Measurements from ENCODE around the gene PDE9A.

PDE9A gene

DNA sequence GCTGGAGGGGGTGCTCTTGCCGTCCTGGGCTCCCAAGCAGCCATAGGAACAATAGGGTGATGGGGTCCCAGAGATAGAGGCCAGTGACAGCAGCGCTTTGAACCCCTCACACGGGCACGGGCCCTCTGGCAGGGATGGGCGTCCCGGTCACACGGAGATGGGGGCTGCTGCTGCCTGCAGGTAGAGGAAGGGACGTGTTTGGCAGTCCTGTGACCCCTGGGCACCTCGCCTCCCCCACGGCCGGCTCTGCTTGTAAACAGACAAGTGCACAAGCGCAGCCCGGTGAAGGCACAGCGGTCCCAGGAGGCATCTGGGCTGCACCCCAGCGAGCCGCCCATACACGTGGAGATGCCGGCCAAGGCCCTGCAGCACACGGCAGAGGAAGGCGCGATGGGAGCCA lies 36.5 kb upstream of the PDE9A start:
- Histone ChIP-seq H2AFZ (ENCODE audit: low read depth, low read length) (no peak overlapping the region), H3K9me3 (ENCODE audit: low read length) (peaks cover 3% of the 10 kb centered on the region), H3K4me1 (ENCODE audit: insufficient read depth, low read length) (peaks cover 5% of the 10 kb centered on the region), H3K4me3 (ENCODE audit: low read length) (no peak overlapping the region), H3K27me3 (ENCODE audit: insufficient read depth, low read length) (no peaks in the 10 kb centered on the region), H3K36me3 (ENCODE audit: insufficient read depth, low read length) (no peaks in the 10 kb centered on the region)

DNA sequence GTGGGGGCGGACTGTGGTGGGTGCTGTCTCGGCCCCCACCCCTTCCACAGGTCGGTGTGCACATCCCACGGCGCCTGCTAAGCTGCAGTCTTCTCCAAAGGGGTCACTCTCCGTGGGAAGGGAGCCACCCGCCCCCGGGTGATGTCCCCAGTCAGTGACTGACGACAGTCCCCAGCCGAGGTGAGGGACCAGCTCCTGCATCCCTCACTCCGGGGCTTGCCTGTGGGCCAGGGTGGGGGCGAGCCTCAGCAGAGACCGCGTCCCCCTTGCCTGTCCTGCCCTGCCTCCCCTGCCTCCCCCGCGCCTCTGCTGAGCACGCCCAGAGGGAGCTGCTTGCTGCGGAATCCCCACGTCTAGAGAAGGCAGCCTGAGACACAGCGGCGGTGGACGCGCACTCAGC lies 35.9 kb upstream of the PDE9A start:
- Histone ChIP-seq H3K4me3 (ENCODE audit: low read length) (no peak overlapping the region), H3K9me3 (ENCODE audit: low read length) (peaks cover 3% of the 10 kb centered on the region), H2AFZ (ENCODE audit: low read depth, low read length) (no peak overlapping the region), H3K27me3 (ENCODE audit: insufficient read depth, low read length) (peaks cover 3% of the 10 kb centered on the region), H3K4me1 (ENCODE audit: insufficient read depth, low read length) (peaks cover 10% of the 10 kb centered on the region), H3K36me3 (ENCODE audit: insufficient read depth, low read length) (no peaks in the 10 kb centered on the region)

DNA sequence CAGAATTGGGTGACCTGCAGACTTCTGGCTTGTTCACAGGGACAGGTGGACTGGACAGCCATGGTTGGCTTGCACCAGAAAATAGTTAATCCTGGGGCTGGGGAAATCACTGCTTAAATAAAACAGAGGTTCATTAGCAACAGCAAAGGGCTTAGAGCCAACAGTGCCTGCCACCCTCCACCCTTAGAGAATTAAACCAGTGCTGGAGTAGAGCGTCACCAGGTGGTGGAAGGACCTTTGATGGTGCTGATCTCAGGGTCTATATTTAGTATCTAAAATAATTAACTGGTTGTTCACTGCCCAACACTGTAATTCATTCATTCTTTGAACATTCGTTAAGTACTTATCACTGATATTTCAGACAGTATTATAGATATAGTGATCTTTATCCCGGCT lies 34.7 kb upstream of the PDE9A start:
- Histone ChIP-seq H3K27me3 (ENCODE audit: insufficient read depth, low read length) (peaks cover 3% of the 10 kb centered on the region), H3K4me3 (ENCODE audit: low read length) (no peak overlapping the region), H3K36me3 (ENCODE audit: insufficient read depth, low read length) (no peaks in the 10 kb centered on the region), H3K9me3 (ENCODE audit: low read length) (peaks cover 3% of the 10 kb centered on the region), H3K4me1 (ENCODE audit: insufficient read depth, low read length) (peaks cover 10% of the 10 kb centered on the region), H2AFZ (ENCODE audit: low read depth, low read length) (no peak overlapping the region)

DNA sequence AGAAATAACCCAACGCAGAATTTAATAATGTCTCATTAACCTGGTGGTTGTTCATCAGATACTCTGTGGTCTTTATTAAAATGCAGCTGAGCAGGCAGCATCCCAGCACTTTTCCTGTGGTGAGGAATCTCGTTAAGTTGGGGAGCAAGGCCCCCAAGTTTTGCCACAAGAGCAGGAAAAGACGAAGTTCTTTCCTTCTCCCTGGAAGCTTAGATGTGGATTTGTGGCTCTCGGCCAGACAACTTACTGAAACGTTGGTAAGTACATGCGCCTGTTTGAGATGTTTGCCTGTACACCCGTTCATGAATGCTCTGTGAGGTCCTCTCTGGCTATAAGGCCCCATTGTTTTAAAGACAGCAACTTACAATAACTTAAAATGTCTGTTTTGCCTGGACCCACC lies 34.3 kb upstream of the PDE9A start:
- H3K9me3 ChIP-seq (ENCODE audit: low read length): peaks cover 3% of the 10 kb centered on the region
- H3K4me1 ChIP-seq (ENCODE audit: insufficient read depth, low read length): peaks cover 10% of the 10 kb centered on the region
- H2AFZ ChIP-seq (ENCODE audit: low read depth, low read length): no peak overlapping the region
- no peak overlapping the region for H3K4me3 ChIP-seq (ENCODE audit: low read length)
- H3K36me3 ChIP-seq (ENCODE audit: insufficient read depth, low read length): no peaks in the 10 kb centered on the region
- peaks cover 3% of the 10 kb centered on the region for H3K27me3 ChIP-seq (ENCODE audit: insufficient read depth, low read length)

DNA sequence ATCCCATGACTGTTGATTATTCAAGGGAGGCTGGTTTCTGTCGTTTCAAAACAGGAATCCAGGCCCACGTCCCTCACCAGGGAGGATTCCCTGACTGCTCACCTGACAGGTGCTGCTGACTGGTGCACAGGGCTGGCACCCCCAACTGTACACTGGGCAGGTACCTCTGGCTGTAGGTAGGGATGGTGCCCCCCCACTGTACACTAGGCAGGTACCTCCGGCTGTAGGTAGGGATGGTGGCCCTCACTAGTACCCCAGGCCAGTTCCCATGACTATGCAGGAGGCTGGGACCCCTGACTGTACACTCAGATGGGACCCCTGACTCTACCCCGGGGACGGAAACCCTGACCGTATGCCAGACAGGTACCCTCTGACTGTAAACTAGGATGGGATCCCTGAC lies 33.6 kb upstream of the PDE9A start:
- H3K9me3 ChIP-seq (ENCODE audit: low read length): peaks cover 3% of the 10 kb centered on the region
- no peak overlapping the region for H2AFZ ChIP-seq (ENCODE audit: low read depth, low read length)
- peaks cover 10% of the 10 kb centered on the region for H3K4me1 ChIP-seq (ENCODE audit: insufficient read depth, low read length)
- no peaks in the 10 kb centered on the region for H3K36me3 ChIP-seq (ENCODE audit: insufficient read depth, low read length)
- H3K4me3 ChIP-seq (ENCODE audit: low read length): no peak overlapping the region
- peaks cover 3% of the 10 kb centered on the region for H3K27me3 ChIP-seq (ENCODE audit: insufficient read depth, low read length)

DNA sequence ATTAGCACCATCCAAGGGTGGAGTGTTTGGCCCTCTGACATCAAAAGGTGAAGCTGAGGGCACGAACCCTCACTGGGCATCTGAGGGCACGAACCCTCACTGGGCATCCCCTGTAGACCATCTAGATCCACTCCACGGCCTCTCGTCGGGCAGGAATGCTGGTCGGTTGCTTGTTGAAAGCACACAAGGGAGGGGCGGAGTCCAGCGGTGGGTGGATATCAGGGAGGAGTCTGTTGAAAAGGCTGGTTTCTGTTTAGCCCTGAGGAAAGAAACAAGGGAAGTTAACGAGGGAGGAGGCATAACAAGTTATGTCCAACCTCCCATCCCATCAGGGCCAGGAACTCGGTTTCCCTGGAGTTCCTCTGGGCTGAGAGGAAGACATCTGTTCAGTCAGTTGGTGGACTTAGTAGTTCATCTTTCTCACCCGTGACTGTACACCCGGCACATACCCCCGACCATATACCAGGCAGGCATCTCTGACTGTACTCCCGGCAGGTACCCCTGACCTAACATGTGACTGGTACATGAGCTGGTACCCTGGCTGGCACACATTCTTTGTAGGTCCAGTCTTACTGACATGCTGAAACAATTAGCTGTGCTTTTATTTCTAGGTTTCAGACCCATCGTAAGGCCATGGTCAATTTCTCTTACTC lies 32.1 kb upstream of the PDE9A start:
- H2AFZ ChIP-seq (ENCODE audit: low read depth, low read length): no peak overlapping the region
- no peak overlapping the region for H3K4me3 ChIP-seq (ENCODE audit: low read length)
- no peaks in the 10 kb centered on the region for H3K36me3 ChIP-seq (ENCODE audit: insufficient read depth, low read length)
- H3K4me1 ChIP-seq (ENCODE audit: insufficient read depth, low read length): peaks cover 10% of the 10 kb centered on the region
- peaks cover 9% of the 10 kb centered on the region for H3K27me3 ChIP-seq (ENCODE audit: insufficient read depth, low read length)
- peaks cover 3% of the 10 kb centered on the region for H3K9me3 ChIP-seq (ENCODE audit: low read length)

DNA sequence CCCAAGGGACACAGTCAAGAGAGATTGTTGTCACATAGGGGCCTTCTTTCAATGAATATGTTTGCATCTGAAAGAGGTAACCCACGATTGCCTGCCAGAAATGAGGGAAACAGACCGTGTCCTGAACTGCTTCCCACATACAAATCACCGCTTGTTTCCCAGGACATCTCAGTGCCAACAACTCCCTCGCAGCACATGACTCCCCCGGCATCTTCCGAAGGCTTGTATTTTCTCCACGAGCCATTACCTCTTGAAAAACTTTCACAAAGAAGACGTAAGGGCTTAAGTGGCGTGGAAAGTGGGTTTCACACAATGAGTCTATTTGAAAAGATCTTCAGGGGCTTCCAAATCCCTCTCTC lies 31.6 kb upstream of the PDE9A start:
- Histone ChIP-seq H3K36me3 (ENCODE audit: insufficient read depth, low read length) (no peaks in the 10 kb centered on the region), H3K27me3 (ENCODE audit: insufficient read depth, low read length) (peaks cover 9% of the 10 kb centered on the region), H3K4me3 (ENCODE audit: low read length) (no peak overlapping the region), H3K4me1 (ENCODE audit: insufficient read depth, low read length) (peaks cover 10% of the 10 kb centered on the region), H3K9me3 (ENCODE audit: low read length) (peaks cover 3% of the 10 kb centered on the region), H2AFZ (ENCODE audit: low read depth, low read length) (peak overlapping the region; percentile 2)

DNA sequence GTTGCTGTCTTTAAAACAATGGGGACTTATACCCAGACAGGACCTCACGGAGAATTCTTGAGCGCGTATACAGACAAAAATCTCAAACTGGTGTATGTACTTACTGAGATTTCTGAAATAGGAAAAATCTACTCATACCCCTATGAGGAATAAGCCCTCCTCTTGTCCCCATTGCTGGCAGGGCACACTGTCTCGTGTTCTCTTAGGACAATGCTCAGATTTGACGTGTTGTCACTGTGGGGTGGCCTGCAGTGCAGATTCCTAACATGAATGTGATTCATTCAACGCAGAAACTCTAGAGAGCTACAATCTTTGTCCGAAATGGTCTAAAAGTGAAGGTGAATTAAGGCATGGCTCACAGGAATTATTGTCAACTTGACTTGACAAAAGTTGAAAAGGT lies 31.1 kb upstream of the PDE9A start:
- peaks cover 10% of the 10 kb centered on the region for H3K4me1 ChIP-seq (ENCODE audit: insufficient read depth, low read length)
- no peaks in the 10 kb centered on the region for H3K36me3 ChIP-seq (ENCODE audit: insufficient read depth, low read length)
- no peak overlapping the region for H3K4me3 ChIP-seq (ENCODE audit: low read length)
- peaks cover 9% of the 10 kb centered on the region for H3K27me3 ChIP-seq (ENCODE audit: insufficient read depth, low read length)
- peaks cover 3% of the 10 kb centered on the region for H3K9me3 ChIP-seq (ENCODE audit: low read length)
- peak overlapping the region; percentile 2 for H2AFZ ChIP-seq (ENCODE audit: low read depth, low read length)

DNA sequence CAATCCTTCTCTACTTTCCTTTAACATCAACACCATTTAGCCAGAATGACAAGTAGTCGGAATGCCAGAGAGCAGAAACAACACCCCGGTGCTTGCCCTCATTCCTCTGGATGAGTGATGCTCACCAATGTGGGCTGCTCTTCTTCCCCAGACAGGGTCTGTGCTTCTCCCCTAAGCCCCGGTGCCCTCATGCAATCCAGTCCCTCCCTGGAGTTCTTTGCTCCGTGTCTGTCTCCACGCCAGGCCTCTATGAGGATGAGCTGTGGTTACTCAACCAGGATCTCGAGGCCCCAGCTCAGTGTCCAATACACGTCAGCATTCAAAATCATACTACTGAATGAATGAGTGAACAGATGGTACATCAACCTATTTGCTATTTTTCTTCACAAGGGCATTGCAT lies 29.7 kb upstream of the PDE9A start:
- Histone ChIP-seq H3K4me3 (ENCODE audit: low read length) (no peak overlapping the region), H3K27me3 (ENCODE audit: insufficient read depth, low read length) (peaks cover 12% of the 10 kb centered on the region), H2AFZ (ENCODE audit: low read depth, low read length) (no peak overlapping the region), H3K4me1 (ENCODE audit: insufficient read depth, low read length) (peaks cover 10% of the 10 kb centered on the region), H3K36me3 (ENCODE audit: insufficient read depth, low read length) (no peaks in the 10 kb centered on the region), H3K9me3 (ENCODE audit: low read length) (peaks cover 3% of the 10 kb centered on the region)

DNA sequence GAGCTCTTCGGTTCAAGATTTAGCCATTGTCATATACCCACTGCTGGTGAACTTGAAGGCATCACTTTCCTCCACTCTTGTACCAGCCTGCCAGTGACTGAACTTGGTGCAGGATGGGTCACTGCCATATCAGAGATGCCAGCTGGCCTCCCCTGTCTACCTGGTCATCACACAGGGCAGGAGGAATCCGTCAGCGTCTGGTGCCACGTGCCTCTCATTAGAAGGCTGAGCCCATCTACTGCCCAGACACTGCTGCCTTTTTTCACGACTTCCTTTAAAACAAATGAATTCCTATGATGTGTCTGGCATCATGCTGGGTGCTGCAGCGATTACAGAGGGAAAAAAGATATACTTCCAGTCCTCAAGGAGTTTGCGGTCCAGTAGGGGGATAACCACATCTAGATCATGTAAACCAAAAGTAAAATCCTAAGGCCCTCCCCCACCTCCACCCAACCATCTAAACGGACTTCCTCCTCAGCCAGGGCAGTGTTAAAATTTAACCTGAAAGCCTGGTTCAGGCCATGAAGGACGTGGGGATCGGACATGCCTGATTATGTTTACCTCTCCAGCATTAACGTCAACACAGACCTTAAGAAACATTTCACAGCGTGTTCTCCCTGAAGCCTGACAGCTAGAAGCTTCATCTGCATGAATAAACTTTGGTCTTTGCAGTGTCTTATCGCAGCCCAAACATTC lies 29.2 kb upstream of the PDE9A start:
- no peak overlapping the region for H3K4me3 ChIP-seq (ENCODE audit: low read length)
- H3K36me3 ChIP-seq (ENCODE audit: insufficient read depth, low read length): no peaks in the 10 kb centered on the region
- peaks cover 10% of the 10 kb centered on the region for H3K4me1 ChIP-seq (ENCODE audit: insufficient read depth, low read length)
- no peak overlapping the region for H2AFZ ChIP-seq (ENCODE audit: low read depth, low read length)
- H3K27me3 ChIP-seq (ENCODE audit: insufficient read depth, low read length): peaks cover 12% of the 10 kb centered on the region
- H3K9me3 ChIP-seq (ENCODE audit: low read length): peaks cover 3% of the 10 kb centered on the region

DNA sequence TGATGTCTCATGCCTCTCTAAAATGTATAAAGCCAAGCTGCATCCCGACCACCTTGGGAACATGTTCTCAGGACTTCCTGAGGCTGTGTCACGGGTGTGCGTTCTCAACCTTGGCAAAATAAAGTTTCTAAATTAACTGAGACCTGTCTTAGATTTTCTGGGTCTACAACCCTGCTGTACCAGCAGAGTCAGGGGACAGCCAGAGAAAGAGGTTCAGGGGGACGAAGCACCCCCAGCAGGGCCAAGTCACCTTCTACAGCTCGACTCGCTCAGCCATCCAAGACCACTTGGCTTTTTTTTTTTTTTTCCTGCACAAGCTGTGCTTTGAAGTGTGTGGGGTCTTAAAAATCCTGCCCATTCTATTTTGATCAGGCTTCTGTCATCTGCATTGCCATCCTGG lies 28.5 kb upstream of the PDE9A start:
- Histone ChIP-seq H3K36me3 (ENCODE audit: insufficient read depth, low read length) (no peaks in the 10 kb centered on the region), H3K4me1 (ENCODE audit: insufficient read depth, low read length) (peaks cover 10% of the 10 kb centered on the region), H3K27me3 (ENCODE audit: insufficient read depth, low read length) (peaks cover 12% of the 10 kb centered on the region), H2AFZ (ENCODE audit: low read depth, low read length) (no peak overlapping the region), H3K9me3 (ENCODE audit: low read length) (peaks cover under 1% of the 10 kb centered on the region), H3K4me3 (ENCODE audit: low read length) (no peak overlapping the region)

DNA sequence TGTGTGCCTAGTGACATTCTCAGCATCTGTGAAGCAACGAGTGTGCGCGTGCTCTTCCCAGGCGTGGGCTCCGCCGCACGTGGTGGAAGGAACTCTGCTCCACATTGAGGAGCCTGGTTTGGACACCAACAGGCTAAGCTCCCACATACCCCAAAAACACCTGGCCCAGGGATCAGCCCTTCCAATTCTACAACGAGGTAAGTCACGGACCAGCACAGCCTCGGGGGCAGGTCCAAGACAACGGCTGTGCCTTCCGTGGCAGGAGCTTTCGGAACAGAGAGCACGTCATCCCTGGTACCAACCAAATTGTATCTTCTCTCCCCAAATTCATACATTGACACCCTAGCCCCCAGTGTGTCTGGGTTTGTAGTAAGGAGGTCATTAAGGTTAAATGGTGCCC lies 27.2 kb upstream of the PDE9A start:
- no peaks in the 10 kb centered on the region for H3K9me3 ChIP-seq (ENCODE audit: low read length)
- H3K4me3 ChIP-seq (ENCODE audit: low read length): no peak overlapping the region
- no peaks in the 10 kb centered on the region for H3K36me3 ChIP-seq (ENCODE audit: insufficient read depth, low read length)
- peaks cover 10% of the 10 kb centered on the region for H3K4me1 ChIP-seq (ENCODE audit: insufficient read depth, low read length)
- H2AFZ ChIP-seq (ENCODE audit: low read depth, low read length): no peak overlapping the region
- peaks cover 14% of the 10 kb centered on the region for H3K27me3 ChIP-seq (ENCODE audit: insufficient read depth, low read length)

DNA sequence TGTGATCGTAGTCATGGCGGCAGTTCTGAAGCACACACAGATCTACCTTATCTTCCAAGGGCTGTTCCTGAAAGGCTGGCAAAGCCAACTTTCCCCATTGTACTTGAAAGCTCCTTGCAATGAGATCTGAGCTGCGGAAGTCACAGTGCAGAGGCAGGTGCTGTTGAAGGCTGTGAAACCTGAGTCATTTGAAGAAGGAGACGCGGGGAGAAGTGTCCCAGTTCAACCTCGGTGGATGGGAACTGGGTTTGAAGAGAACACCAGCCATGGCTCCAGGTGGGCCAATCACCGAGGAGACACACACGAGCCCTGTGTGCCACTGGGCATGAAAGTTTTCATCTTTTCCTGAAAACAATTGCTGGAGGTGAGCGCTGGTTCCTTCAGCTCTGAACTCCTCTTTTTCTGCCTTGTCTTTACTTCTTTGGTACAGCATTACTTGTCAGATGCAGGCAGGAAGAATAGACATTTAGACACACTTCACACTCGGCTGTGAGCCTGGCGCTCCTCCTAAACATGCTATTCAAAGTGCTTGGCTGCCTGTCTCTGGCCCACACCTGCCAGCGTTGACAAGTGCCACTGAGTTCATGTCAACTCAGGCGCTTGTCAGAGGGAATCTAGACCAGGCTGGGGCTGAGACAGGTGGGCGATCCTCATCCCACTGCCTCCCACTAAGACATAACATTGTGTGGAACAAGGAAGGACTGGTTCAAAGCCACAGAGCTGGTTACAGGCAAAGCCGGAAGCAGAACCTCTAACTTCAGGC lies 25.7 kb upstream of the PDE9A start:
- no peaks in the 10 kb centered on the region for H3K9me3 ChIP-seq (ENCODE audit: low read length)
- H3K27me3 ChIP-seq (ENCODE audit: insufficient read depth, low read length): peaks cover 11% of the 10 kb centered on the region

More for the DNA sequence above, 25.7 kb upstream of the PDE9A start:
- Histone ChIP-seq H3K4me1 (ENCODE audit: insufficient read depth, low read length) (no peaks in the 10 kb centered on the region), H3K36me3 (ENCODE audit: insufficient read depth, low read length) (no peaks in the 10 kb centered on the region), H3K4me3 (ENCODE audit: low read length) (no peak overlapping the region), H2AFZ (ENCODE audit: low read depth, low read length) (no peak overlapping the region)

Measured in neuron (in vitro differentiated cells).